MM.1S (cell line): Measurements from ENCODE around the gene URB1.
"Not testable (repeated sequence)": the region's sequence is repeated elsewhere in the genome, so short reads cannot be mapped to it uniquely, and the experiment has no call there.

ENCODE experiments used
- DNase-seq: peaks from one replicate; pipeline ENCODE4 v3.0.0-alpha.2; 2015
- H2AFZ ChIP-seq: fragments of 300-600 bp; sonication (generic); 2 replicates; pipeline ENCODE4 v1.6.0; 2016; ENCODE audit warnings: antibody characterized with exemption, low read length
- H3F3A ChIP-seq: fragments of 300-600 bp; sonication (generic); 2 replicates; pipeline ENCODE4 v1.6.1; 2016; ENCODE audit warnings: mild to moderate bottlenecking, antibody characterized with exemption, low read length, moderate library complexity, mixed read lengths; ENCODE audit not compliant: insufficient read depth
- H3K27ac ChIP-seq: fragments of 300-600 bp; sonication (generic); 2 replicates; pipeline ENCODE4 v1.5.1; 2016; ENCODE audit warnings: mild to moderate bottlenecking, low read length
- H3K27me3 ChIP-seq: fragments of 300-600 bp; sonication (generic); replicated peaks from 2 replicates; pipeline ENCODE4 v1.6.0; 2016; ENCODE audit warnings: low read length; ENCODE audit not compliant: insufficient read depth
- H3K36me3 ChIP-seq: fragments of 300-600 bp; sonication (generic); replicated peaks from 2 replicates; pipeline ENCODE4 v1.6.1; 2016; ENCODE audit warnings: mild to moderate bottlenecking, low read length, mixed read lengths; ENCODE audit not compliant: insufficient read depth
- H3K4me1 ChIP-seq: fragments of 300-600 bp; sonication (generic); 2 replicates; pipeline ENCODE4 v1.6.1; 2016; ENCODE audit warnings: low read length, mixed read lengths
- H3K4me2 ChIP-seq: fragments of 300-600 bp; sonication (generic); 2 replicates; pipeline ENCODE4 v1.6.0; 2016; ENCODE audit warnings: low read depth, low read length
- H3K4me3 ChIP-seq: fragments of 300-600 bp; sonication (generic); 2 replicates; pipeline ENCODE4 v1.5.1; 2016; ENCODE audit warnings: low read length, mixed read lengths
- H3K79me2 ChIP-seq: fragments of 300-600 bp; sonication (generic); 2 replicates; pipeline ENCODE4 v1.6.1; 2016; ENCODE audit warnings: mixed run types, low read length, mixed read lengths
- H3K9ac ChIP-seq: fragments of 300-600 bp; sonication (generic); 2 replicates; pipeline ENCODE4 v1.6.1; 2016; ENCODE audit warnings: low read length, mixed read lengths
- H3K9me2 ChIP-seq: fragments of 300-600 bp; sonication (generic); replicated peaks from 2 replicates; pipeline ENCODE4 v1.6.1; 2016; ENCODE audit warnings: mild to moderate bottlenecking, low read length, mixed read lengths; ENCODE audit not compliant: insufficient read depth
- H3K9me3 ChIP-seq: fragments of 300-600 bp; sonication (generic); replicated peaks from 2 replicates; pipeline ENCODE4 v1.6.1; 2016; ENCODE audit warnings: mild to moderate bottlenecking, low read length, mixed read lengths; ENCODE audit not compliant: insufficient read depth
- H4K20me1 ChIP-seq: fragments of 300-600 bp; sonication (generic); 2 replicates; pipeline ENCODE4 v1.6.1; 2016; ENCODE audit warnings: mild to moderate bottlenecking, low read length, moderate library complexity, mixed read lengths; ENCODE audit not compliant: insufficient read depth
- EZH2 ChIP-seq: fragments of 300-600 bp; sonication (generic); optimal IDR thresholded peaks from 2 replicates; pipeline ENCODE3; 2017; ENCODE audit warnings: low read depth, mild to moderate bottlenecking, antibody characterized with exemption, low read length, mixed read lengths
- EZH2phosphoT487 ChIP-seq: fragments of 300-600 bp; sonication (generic); IDR thresholded peaks from 2 replicates; pipeline ENCODE4 v1.6.1; 2018; ENCODE audit warnings: antibody characterized with exemption, low read length
- TF ChIP-seq, protein P1 (sequence below): fragments of 300-600 bp; sonication (generic); IDR thresholded peaks from 2 replicates; pipeline ENCODE4 v1.5.1; 2016; ENCODE audit warnings: antibody characterized with exemption, low read length, mixed read lengths

The URB1 gene

DNA sequence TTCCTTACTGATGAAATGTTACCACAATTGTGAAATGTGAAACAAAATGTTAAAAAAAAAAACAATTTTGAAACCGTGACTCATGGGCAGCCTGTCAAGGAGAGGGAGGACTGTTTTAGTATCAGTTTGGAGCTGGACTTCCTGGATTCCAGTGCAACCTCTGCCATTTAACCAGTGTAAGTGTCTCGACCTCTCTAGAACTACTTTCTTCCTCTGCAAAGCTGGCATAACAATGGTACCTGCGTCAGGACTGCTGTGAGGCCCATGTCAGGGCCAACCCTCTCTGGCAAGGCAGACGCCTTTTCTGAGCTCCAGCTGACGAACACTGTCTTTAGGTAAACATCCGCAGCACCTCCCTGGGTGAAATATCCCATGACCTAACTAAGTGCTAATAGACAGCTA lies 20.9 kb downstream of the URB1 start:
- TF ChIP-seq EZH2phosphoT487, result no peak
- TF ChIP-seq, protein P1, sequence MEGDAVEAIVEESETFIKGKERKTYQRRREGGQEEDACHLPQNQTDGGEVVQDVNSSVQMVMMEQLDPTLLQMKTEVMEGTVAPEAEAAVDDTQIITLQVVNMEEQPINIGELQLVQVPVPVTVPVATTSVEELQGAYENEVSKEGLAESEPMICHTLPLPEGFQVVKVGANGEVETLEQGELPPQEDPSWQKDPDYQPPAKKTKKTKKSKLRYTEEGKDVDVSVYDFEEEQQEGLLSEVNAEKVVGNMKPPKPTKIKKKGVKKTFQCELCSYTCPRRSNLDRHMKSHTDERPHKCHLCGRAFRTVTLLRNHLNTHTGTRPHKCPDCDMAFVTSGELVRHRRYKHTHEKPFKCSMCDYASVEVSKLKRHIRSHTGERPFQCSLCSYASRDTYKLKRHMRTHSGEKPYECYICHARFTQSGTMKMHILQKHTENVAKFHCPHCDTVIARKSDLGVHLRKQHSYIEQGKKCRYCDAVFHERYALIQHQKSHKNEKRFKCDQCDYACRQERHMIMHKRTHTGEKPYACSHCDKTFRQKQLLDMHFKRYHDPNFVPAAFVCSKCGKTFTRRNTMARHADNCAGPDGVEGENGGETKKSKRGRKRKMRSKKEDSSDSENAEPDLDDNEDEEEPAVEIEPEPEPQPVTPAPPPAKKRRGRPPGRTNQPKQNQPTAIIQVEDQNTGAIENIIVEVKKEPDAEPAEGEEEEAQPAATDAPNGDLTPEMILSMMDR, result no peak
- TF ChIP-seq EZH2, result no peak
- Histone ChIP-seq H3K4me3 (no peak overlapping the region), H3K4me1 (no peaks in the 10 kb centered on the region), H3K9me2 (no peaks in the 10 kb centered on the region), H3F3A (no peaks in the 10 kb centered on the region), H3K9ac (no peak overlapping the region), H3K36me3 (peaks cover 31% of the 10 kb centered on the region; the same call in 1 of the 2 replicates), H3K4me2 (no peak overlapping the region), H3K27ac (no peak overlapping the region), H3K27me3 (no peaks in the 10 kb centered on the region), H2AFZ (no peak overlapping the region), H3K79me2 (peaks cover 20% of the 10 kb centered on the region), H3K9me3 (no peaks in the 10 kb centered on the region), H4K20me1 (no peaks in the 10 kb centered on the region)
- no peak for DNase-seq

DNA sequence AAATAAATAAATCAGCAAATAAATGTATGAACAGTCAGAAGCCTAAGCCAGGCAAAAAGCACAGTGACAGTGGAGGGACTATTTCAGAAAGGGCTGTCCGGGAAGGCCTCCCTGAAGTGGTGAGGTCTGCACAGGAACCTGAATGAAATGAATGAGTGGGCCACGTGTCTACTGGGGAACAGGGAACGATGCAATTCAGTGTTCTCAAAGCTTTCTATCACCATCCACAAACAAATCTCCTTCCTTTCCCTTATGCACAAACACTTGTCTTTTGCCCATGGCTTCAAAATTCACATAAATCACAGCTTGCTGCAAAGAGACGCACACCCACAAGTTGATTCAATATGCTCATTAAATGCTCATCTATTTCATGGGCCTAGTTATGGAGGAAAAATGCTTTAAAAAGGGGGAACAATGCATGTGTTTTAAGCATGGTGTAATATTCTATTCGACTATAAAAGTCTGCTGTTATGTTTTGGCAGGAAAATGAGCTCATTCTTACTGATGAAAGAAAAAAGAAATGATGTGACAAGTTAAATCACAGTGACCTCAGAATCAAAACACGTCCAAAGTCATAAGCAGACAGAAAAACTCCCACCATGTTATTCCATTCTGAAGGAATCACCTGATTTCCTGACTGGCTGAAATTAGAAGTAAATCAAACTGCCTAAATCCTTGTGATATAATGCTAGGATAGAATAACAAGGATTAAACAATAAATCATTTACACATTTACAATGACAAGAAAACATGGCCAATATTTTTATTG lies 21.6 kb downstream of the URB1 start:
- no peak overlapping the region for H3K27ac ChIP-seq

DNA sequence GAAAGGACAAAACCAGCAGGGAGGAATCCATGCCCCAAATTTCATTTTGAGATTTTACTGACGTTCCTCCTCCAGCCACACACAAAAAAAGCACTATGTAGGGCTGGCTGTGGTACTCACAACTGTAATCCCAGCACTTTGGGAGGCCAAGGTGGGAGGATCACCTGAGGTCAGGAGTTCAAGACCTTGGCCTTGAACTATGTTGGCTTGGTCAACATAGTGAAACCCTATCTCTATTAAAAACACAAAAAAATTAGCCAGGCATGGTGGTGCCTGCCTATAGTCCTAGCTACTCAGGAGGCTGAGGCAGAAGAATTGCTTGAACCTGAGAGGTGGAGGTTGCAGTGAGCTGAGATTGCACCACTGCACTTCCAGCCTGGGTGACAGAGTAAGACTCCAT lies 23.9 kb downstream of the URB1 start:
- peaks cover 35% of the 10 kb centered on the region; the same call in 1 of the 2 replicates for H3K36me3 ChIP-seq
- not testable (repeated sequence) for H2AFZ ChIP-seq, H3K9me3 ChIP-seq, H3K9ac ChIP-seq, H3F3A ChIP-seq, H3K4me2 ChIP-seq, DNase-seq, H3K4me3 ChIP-seq, H3K27ac ChIP-seq, H3K9me2 ChIP-seq, H4K20me1 ChIP-seq, H3K4me1 ChIP-seq, H3K27me3 ChIP-seq
- peaks cover 28% of the 10 kb centered on the region for H3K79me2 ChIP-seq

More for the DNA sequence above, 21.6 kb downstream of the URB1 start:
- Histone ChIP-seq H3K9ac (no peak overlapping the region), H3K9me3 (no peaks in the 10 kb centered on the region), H3K79me2 (peaks cover 19% of the 10 kb centered on the region), H3K4me1 (no peaks in the 10 kb centered on the region), H3K36me3 (peaks cover 35% of the 10 kb centered on the region; the same call in 1 of the 2 replicates), H3F3A (no peaks in the 10 kb centered on the region), H3K4me3 (no peak overlapping the region), H4K20me1 (no peaks in the 10 kb centered on the region), H3K9me2 (no peaks in the 10 kb centered on the region), H2AFZ (no peak overlapping the region), H3K4me2 (no peak overlapping the region), H3K27me3 (no peaks in the 10 kb centered on the region)
- no peak for DNase-seq
- TF ChIP-seq EZH2phosphoT487 (no peak), EZH2 (no peak)
- TF ChIP-seq, protein P1, result no peak

DNA sequence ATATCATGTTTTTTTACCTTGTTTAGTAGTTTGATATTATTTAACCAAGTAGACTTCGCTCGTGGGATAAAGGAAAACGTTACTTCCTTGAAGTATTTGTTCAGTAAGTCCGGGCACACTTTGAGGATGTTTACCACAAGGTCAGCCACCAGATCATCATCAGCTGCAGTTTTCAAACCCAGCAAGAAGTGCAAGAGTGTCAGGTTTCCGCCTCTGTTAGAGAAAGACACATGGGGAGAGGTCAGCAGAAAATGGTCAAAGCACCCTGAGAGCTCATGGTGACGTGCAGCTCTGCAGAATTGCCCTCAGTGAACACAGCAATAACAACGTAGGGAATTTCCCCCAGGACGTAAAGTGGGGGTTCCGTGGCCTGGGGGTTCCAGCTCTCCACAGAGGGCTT lies 24.4 kb downstream of the URB1 start:
- Histone ChIP-seq H3K4me1 (no peaks in the 10 kb centered on the region), H2AFZ (no peak overlapping the region), H3K9me2 (no peaks in the 10 kb centered on the region), H3K4me2 (no peak overlapping the region), H3F3A (no peaks in the 10 kb centered on the region), H3K9ac (no peak overlapping the region), H4K20me1 (no peaks in the 10 kb centered on the region), H3K9me3 (no peaks in the 10 kb centered on the region), H3K79me2 (peaks cover 28% of the 10 kb centered on the region), H3K27ac (no peak overlapping the region), H3K4me3 (no peak overlapping the region), H3K27me3 (no peaks in the 10 kb centered on the region), H3K36me3 (peaks cover 35% of the 10 kb centered on the region; the same call in 1 of the 2 replicates)
- no peak for TF ChIP-seq EZH2
- TF ChIP-seq, protein P1, result no peak
- TF ChIP-seq EZH2phosphoT487, result no peak
- no peak for DNase-seq
